ENCODE results near the gene SIRT6.
A peak's percentile ranks its signal among the peaks of the same experiment; 100 is the strongest.

SIRT6 gene

DNA sequence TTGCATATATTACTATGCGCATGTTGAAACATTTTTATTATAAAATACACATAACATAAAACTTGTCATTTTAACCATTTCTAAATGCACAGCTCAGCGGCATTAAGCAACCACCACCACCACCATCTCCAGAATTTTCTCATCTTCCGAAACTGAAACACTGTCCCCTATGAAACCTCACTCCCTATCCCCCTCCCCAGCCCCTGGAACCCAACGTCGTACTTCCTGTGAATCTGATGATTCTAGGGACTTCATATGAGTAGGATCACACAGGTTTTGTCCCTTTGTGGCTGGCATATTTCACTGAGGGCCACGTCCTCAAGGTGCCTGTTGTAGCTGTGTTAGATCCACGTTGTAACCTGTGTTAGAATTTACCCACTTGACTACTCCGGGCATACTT lies 57.7 kb downstream of the SIRT6 start:
- TF ChIP-seq CTCF (IDR thresholded peaks at IDR 0.05): no peak
- peak overlapping the region; percentile 79 for H3K27ac ChIP-seq
- peaks cover 16% of the 10 kb centered on the region for H3K36me3 ChIP-seq
- no peaks in the 10 kb centered on the region for H3K9me3 ChIP-seq
- H3K4me1 ChIP-seq (ENCODE audit: control insufficient read depth in 1 of 2, insufficient read depth in 1 of 2, low read depth in 1 of 2, low read length in 1 of 2): peaks cover 17 to 26% of the 10 kb centered on the region in 2 experiments
- H3K4me3 ChIP-seq (ENCODE audit: low read depth in 1 of 2, low read length in 1 of 2): peak overlapping the region; percentile 64 to 75
- H3K27me3 ChIP-seq: no peaks in the 10 kb centered on the region

Measured in neutrophil (primary cell).